Fibroblast of skin of abdomen (primary cell): ENCODE data around the gene GCNT2.
"Not testable (repeated sequence)": the region's sequence is repeated elsewhere in the genome, so short reads cannot be mapped to it uniquely, and the experiment has no call there.

Source experiments
- DNase-seq: peaks from one replicate; pipeline ENCODE4 v3.0.0-alpha.2; 2013

GCNT2 gene

DNA sequence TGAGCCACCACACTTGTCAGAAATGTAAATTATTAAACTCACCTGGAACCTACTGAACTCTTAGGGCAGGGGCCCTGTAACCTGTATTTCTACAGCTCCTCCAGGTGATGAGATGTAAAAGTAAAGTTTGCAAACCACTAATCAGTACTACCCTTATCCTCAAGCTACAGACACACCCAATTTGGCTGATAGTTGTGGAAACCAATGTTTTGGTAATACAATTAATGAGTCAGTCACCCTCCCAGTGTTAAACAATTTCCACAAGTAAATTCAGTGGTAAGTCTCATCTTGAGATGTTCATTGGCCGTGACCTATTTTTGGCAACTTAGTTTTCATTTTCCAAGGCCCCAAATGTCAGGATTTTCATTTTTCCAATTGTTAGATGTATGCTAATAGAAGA is 29.6 kb downstream of the GCNT2 start:
- DNase-seq = no peak

DNA sequence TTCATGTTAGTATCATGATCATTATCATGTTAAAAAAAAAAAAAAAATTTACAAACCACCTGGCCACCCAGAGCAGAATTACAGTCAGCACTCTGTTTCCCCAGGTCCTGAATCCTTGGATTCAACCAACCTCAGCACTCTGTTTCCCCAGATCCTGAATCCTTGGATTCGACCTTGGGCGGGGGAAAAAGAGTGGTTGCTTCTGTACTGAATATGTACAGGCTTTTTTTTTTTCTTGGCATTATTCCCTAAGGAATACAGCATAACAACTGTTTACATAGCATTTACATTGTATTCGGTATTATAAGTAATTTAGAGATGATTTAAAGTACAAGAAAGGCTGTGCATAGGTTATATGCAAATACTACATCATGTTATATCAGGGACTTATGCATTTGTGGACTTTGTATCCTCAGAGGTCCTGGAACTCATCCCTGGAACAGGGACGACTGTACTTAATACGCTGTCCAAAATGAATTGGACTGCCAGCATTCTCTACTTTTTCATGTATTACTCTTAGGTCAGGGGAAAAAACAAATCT is 31.2 kb downstream of the GCNT2 start:
- DNase-seq = no peak

DNA sequence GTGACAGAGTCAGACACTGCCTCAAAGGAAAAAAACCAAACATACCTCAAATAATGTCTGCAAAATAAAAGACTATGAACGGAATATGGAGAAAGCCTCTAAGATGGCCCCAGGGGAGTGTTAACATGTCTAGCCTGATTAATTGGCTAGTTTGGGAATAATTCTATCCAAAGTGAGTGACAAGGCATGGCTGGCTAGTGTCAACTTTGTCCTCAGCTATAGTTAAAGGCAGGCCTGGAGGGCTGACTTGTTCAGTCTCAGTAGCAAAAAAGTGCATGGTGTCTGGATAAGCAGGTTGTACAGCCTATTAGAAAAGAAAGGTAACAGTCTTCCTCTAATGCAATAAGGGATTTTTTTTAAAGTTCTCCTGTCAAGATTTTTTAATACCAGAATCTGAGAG is 32.7 kb downstream of the GCNT2 start:
- DNase-seq = no peak

- DNase-seq = no peak
These were observed 33.7 kb downstream of the GCNT2 start for GRCh38 chr6:10554826-10555225.

DNA sequence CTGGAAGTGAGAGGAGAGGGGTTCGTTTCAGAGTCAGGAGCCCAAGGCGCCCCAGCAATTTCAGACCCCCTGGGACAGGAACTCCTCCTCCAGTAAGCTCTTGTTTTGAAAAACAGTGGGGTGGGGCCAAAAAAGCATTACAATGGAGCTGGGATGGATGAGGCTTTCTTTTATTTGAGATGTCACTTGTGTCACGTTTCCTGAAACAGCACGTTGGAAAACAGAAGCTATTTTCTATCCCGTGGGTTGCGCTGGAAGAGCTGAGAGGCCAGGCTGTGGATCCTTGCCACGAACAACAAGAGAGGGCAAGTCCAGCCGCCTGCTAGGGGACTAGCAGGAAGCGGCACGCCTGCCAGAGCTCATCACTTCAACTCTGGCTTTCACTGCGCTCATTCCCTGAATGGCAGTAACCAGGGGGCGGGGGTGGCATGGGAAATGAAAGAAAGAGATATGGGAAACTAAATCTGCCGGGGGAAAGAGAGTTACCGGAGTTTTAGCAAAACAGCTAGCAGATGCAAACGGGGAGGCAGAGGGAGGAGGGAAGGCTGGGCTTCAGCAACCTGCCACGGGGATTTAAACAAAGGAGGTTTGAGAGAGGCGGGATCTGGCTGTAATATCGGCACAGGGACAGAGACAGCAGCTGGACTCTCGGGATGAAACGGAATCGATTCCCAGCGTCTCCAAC is 34.6 kb downstream of the GCNT2 start:
- DNase-seq = peak; percentile 4

- no peak for DNase-seq
These were observed 35.4 kb downstream of the GCNT2 start for GRCh38 chr6:10556589-10556988.

DNA sequence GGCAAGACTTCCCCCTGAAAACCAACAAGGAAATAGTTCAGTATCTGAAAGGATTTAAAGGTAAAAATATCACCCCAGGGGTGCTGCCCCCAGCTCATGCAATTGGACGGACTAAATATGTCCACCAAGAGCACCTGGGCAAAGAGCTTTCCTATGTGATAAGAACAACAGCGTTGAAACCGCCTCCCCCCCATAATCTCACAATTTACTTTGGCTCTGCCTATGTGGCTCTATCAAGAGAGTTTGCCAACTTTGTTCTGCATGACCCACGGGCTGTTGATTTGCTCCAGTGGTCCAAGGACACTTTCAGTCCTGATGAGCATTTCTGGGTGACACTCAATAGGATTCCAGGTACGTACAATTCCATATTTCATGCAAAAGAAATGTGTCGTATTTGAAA is 35.8 kb downstream of the GCNT2 start:
- DNase-seq = no peak

DNA sequence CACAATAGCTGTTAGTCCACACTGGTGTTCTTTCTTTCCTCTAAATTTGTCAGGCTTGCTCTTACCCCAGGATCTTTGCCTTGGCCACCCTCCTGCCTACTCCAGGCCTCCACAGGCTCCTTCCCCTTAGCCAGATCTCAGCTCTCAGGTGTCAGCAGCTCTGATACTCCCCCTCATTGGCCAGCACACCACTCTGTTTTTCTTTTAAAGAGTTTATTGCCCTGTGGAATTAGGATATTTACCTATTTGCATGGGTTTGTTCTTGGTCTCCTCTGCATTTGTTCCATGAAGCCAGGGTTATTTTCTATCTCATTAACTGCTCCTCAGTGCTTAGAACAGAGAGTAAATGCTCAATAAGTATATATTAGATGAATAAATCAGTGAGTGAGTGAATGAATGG is 36.8 kb downstream of the GCNT2 start:
- DNase-seq = no peak

DNA sequence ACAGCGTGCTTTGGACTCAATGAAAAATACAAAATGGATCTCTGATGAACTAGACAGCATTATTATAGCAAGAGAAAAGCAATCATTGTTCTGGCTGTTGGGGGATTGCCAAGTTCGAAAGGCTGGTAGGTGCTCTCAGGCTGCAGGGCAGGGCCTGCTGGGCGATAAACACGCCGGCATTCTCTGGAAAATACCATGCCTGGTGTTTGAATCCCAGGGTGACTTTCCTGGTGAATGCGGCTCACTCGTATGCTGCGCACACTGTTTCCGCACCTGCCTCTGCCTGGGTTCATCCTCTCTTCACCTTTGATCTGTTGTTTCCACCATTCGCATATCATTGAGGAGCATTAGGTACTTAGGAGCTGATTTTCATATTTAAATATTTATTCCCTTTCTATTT is 37.4 kb downstream of the GCNT2 start:
- no peak for DNase-seq

DNA sequence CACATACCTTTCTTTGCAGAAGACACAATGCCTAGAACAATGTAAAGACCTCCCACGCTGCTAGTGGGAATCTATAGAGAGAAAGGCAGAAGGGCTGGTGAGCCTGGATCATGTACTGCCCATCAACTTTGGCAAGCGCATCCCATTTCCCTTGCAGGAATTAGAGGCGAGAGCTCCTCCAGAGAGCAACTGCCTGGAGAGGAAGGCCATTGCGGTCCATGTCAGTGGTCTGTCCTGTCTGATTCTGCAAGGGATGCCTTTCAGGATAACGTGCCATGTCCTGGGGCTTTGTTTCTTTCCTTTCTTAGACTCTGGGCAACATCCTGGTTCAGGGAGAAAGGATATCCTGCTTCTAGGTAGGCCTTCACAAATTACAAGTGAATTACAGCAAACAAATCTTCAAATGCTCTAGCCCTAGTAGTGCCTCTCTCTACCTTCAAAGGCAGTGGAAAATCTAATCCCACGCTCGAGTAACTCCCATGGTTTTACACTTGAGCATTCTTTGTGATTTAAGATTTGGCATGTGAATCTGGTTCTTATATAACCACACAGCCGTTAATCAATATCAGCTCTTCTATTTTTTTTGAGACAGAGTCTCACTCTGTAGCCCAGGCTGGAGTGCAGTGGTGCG is 38.5 kb downstream of the GCNT2 start:
- no peak for DNase-seq

GRCh38 chr6:10561611-10562199 is 40.6 kb downstream of the GCNT2 start:
- no peak for DNase-seq

DNA sequence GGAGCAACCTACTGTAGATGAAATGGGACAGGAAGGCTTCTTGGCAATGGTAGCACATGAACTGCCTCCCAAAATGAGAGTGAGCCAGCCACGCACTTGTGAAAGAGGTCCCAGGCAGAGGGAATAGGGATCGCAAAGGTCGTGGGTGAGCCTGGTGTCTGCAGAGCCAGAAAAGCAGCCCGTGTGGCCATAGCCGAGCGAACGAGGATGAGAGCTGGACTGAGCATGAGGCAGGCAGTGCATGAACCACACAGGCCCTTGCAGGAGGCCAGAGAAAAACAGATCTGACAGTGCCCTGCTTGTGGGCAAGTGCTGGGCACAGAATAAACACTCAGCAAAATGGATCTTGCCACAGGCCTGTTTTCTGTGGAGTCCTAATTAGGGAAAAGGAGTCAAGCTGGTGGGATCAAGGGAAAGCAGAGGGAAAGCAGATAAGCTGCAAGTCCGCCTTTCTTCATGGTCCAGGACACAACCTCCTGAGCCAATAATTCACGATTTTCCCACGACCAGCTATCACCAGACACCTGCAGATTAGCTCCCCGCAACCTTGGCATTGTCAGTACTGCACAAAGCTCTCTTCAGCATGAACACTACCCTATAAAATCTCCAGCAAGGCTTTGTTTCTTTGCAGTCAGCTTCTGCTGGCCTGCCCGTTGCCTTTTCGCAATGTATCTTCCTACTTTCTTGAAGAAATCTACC is 44.0 kb downstream of the GCNT2 start:
- no peak for DNase-seq

- DNase-seq = no peak
These were observed 44.8 kb downstream of the GCNT2 start for GRCh38 chr6:10565913-10566312.

DNA sequence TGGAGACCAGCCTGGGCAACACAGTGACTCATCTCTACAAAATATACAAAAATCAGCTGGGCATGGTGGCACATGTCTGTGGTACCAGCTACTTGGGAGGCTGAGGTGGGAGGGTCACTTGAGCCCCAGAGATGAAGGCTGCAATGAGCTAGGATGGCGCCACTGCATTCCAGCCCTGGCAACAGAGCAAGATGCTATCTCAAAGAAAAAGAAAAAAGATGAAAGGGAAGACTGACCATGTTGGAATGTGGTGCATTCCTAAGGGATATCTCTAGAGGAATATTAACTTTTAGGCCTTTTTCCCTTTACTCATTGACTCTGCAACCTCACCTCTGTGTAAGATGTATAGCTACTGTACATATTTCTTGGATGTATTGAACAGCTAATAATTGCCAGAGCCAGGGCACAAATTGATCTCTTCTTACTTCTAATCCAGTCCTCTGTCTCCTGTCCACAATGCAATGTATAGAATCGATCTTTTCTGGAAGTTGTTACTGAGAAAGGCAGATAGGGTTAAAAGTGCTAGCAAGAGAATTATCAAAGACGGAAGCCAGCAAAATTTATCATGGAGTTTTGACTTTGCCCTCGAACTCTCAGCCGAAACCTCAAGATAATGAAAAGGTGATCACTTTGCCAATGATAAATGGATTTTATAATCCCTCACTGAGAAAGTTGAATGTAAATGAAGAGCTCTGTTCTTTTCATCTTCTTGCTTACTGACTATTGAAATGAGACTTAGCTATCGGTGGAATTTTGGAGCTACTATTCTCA is 46.3 kb downstream of the GCNT2 start:
- no peak for DNase-seq

DNA sequence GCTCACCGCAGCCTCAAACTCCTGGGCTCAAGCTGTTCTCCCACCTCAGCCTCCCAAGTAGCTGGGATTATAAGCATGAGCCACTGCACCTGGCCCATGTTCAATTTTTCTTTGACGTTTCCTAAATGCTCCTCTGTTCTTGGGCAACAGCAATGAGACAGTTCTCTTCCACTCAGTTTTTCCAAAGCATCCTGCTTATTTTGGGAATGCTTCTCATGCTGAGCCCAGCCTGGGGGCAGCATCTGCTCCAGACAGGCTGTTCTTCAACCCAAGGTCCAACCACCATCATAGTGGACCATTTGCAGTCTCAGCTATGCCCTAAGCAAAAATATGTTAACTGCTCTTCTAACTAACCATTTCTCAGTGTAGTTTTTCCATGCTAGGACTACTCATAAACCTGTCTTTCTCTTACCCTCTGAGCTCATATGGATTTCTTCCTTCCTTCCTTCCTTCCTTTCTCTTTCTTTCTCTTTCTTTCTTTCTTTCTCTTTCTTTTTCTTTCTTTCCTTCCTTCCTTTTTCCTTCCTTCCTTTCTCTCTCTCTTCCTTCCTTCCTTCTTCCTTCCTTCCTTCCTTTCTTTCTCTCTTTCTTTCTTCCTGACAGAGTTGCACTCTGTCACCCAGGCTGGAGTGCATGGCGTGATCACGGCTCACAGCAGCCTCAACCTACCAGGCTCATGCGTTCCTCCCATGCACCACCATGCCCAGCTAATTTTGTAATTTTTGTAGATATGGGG is 48.4 kb downstream of the GCNT2 start:
- DNase-seq = no peak

GRCh38 chr6:10575519-10575918 is 54.4 kb downstream of the GCNT2 start:
- DNase-seq = not testable (repeated sequence)

GRCh38 chr6:10576226-10576625 is 55.1 kb downstream of the GCNT2 start:
- DNase-seq = no peak

GRCh38 chr6:10577112-10577511 is 56.0 kb downstream of the GCNT2 start:
- DNase-seq = no peak

GRCh38 chr6:10578723-10579122 is 57.6 kb downstream of the GCNT2 start:
- DNase-seq = no peak

DNA sequence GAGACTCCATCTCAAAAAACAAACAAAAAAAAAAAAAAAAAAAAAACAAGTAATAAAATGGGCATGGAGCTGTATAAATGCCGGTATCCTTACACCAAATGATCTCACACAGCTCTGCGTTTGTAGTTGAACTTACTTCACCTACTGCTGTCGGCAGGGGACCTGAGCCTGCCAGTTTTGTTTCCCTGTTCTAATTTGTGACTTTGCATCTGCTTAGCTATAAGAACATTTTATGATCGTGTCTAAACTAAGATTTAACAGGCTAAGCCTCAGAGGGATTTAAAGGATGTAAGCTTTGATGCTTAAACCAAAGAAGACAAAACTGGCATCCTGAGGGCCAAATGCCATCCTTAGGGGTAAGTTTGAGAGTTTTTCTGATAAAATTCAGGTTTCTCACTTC is 58.7 kb downstream of the GCNT2 start:
- no peak for DNase-seq

GRCh38 chr6:10580570-10580969 is 59.4 kb downstream of the GCNT2 start:
- DNase-seq = no peak

DNA sequence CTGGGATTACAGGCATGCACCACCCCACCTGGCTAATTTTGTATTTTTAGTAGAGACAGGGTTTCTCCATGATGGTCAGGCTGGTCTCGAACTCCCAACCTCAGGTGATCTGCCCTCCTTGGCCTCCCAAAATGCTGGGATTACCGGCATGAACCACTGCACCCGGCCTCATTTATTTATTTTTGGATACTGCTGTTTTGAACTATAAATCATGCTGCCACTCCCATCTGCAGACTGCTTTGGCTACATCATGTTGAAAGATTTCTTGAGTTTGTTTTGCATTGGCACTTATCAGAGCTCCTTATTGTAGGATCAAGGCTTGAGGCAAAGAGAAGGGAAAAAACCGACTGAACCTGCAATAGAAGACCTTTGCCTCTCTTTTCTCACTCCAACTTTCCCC is 60.3 kb downstream of the GCNT2 start:
- not testable (repeated sequence) for DNase-seq
